Prostate gland (tissue), 2 donors: ENCODE results near the gene GTPBP6.

ENCODE experiments used
- POLR2A ChIP-seq: fragments of 450-650 bp; IDR thresholded peaks from one replicate; pipeline ENCODE4 v1.6.1; 2016; ENCODE audit warnings: antibody characterized with exemption, mild to moderate bottlenecking
- TF ChIP-seq, protein P1 (sequence below), 4 experiments: fragments of 200-600 bp in 2 of 4; fragments of 450-650 bp in 2 of 4; sonication (generic) in 2 of 4; IDR thresholded peaks; 1 replicate in 3 of 4; 2 replicates in 1 of 4; pipeline ENCODE4 v1.5.1; 2016 to 2019; ENCODE audit warnings: antibody characterized with exemption in 4 of 4, mild to moderate bottlenecking in 2 of 4, moderate library complexity in 2 of 4

DNA sequence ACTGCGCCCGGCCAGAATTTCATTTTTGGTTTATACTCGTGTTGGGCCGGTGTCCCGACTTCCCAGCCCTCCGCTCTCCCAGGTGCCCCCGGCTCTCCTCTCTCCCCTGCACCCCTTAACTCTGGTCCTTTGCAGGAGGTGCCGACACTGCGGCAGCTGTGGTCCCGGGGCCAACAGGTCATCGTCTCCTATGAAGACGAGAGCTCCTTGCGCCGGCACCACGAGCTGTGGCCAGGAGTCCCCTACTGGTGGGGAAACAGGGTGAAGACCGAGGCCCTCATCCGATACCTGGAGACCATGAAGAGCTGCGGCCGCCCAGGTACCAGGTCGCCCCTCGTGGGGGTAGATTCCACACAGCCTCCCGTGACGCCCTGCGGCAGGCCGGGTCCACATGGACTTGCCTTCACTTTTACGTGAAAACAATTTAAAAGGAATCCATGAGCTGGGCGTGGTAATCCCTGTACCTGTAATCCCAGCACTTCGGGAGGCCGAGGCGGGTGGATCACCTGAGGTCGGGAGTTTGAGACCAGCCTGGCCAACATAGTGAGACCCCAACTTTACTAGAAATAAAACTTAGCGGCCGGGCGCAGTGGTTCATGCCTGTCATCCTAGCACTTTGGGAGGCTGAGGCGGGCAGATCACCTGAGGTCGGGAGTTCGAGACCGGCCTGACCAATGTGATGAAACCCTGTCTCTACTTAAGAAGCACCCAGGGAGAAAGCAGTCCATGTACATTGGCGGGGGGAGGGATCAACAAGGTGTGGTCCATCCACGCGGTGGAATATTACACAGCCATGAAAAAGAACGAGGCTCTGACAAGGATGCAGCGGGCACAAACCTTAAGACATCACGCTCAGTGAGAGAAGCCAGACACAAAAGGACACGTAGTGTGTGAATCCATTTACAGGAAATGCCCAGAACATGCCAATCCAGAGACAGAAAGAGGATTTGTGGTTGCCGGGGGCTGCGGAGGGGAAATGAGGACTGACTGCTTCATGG lies 25.4 kb downstream of the GTPBP6 start:
- TF ChIP-seq, protein P1, sequence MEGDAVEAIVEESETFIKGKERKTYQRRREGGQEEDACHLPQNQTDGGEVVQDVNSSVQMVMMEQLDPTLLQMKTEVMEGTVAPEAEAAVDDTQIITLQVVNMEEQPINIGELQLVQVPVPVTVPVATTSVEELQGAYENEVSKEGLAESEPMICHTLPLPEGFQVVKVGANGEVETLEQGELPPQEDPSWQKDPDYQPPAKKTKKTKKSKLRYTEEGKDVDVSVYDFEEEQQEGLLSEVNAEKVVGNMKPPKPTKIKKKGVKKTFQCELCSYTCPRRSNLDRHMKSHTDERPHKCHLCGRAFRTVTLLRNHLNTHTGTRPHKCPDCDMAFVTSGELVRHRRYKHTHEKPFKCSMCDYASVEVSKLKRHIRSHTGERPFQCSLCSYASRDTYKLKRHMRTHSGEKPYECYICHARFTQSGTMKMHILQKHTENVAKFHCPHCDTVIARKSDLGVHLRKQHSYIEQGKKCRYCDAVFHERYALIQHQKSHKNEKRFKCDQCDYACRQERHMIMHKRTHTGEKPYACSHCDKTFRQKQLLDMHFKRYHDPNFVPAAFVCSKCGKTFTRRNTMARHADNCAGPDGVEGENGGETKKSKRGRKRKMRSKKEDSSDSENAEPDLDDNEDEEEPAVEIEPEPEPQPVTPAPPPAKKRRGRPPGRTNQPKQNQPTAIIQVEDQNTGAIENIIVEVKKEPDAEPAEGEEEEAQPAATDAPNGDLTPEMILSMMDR (IDR thresholded peaks at IDR 0.05) = no peak
- TF ChIP-seq POLR2A = no peak
